Left lung (tissue), 10 donors: ENCODE measurements around the gene PASK. TPM values are rescaled to one million over a fixed set of nuclear protein-coding genes. Genes with fewer than 3 reads are reported as not detected.

Experiments
- ATAC-seq: fragments of 200-7000 bp; cut with Tn5 transposase; one replicate; pipeline ENCODE4 v1.9.1; 2020; ENCODE audit warnings: moderate library complexity
- DNase-seq, 4 donors: peaks; one replicate each; pipeline ENCODE4 v3.0.0-alpha.2; 2013 to 2020
- H3K27ac ChIP-seq, 2 donors: fragments of 200-600 bp; sonication (generic) in 1 of 2; one replicate each; pipeline versions ENCODE4 v1.5.0 to v1.8.0; 2020 to 2021
- H3K27me3 ChIP-seq, 2 donors: fragments of 200-600 bp; sonication (generic) in 1 of 2; one replicate each; pipeline versions ENCODE4 v1.5.0 to v1.8.0; 2020 to 2021
- H3K36me3 ChIP-seq, 2 donors: fragments of 200-600 bp; sonication (generic) in 1 of 2; one replicate each; pipeline versions ENCODE4 v1.5.0 to v1.8.0; 2020 to 2021
- H3K4me1 ChIP-seq, 2 donors: fragments of 200-600 bp; one replicate each; pipeline ENCODE4 v1.8.0; 2021
- H3K4me3 ChIP-seq, 2 donors: fragments of 200-600 bp; sonication (generic) in 1 of 2; one replicate each; pipeline versions ENCODE4 v1.5.0 to v1.8.0; 2020 to 2021; ENCODE audit warnings: mild to moderate bottlenecking in 1 of 2
- H3K9me3 ChIP-seq, 2 donors: fragments of 200-600 bp; sonication (generic) in 1 of 2; one replicate each; pipeline versions ENCODE4 v1.5.0 to v1.8.0; 2020 to 2021
- intact Hi-C, 2 donors: fragments of 100-400 bp; cut with DNase I; formaldehyde crosslinking; loops; one replicate each; pipeline versions ENCODE4 v1.11.2 to v1.14.2; 2022
- polyA plus RNA-seq, 6 donors: library from polyadenylated mRNA; unstranded; fragments of 120-200 nt; gene quantifications; one replicate each; pipeline ENCODE4 v1.2.1, GENCODE V29; 2013; ENCODE audit not compliant: insufficient read length in 6 of 6
- total RNA-seq, 2 donors: library from RNA; stranded (reverse); fragmentation: NEBNext Ultra II Directional; extraction: Animal tissue kit (Norgen Biotek cat#: 25700); gene quantifications; one replicate each; pipeline ENCODE4 v1.2.1, GENCODE V29; 2021
- TF ChIP-seq, protein P1 (sequence below), 2 donors: fragments of 200-600 bp; sonication (generic) in 1 of 2; IDR thresholded peaks; one replicate each; pipeline versions ENCODE4 v1.5.0 to v1.8.0; 2021; ENCODE audit warnings: antibody characterized with exemption in 2 of 2
- donor health status: DM: no; HTN: yes; CAD: no.
- donor health status: DM: no; HTN: no; CAD: no.

The PASK gene
- total and polyA plus RNA-seq, 8 donors: 12.7 to 24.8 (median 21.0) TPM

DNA sequence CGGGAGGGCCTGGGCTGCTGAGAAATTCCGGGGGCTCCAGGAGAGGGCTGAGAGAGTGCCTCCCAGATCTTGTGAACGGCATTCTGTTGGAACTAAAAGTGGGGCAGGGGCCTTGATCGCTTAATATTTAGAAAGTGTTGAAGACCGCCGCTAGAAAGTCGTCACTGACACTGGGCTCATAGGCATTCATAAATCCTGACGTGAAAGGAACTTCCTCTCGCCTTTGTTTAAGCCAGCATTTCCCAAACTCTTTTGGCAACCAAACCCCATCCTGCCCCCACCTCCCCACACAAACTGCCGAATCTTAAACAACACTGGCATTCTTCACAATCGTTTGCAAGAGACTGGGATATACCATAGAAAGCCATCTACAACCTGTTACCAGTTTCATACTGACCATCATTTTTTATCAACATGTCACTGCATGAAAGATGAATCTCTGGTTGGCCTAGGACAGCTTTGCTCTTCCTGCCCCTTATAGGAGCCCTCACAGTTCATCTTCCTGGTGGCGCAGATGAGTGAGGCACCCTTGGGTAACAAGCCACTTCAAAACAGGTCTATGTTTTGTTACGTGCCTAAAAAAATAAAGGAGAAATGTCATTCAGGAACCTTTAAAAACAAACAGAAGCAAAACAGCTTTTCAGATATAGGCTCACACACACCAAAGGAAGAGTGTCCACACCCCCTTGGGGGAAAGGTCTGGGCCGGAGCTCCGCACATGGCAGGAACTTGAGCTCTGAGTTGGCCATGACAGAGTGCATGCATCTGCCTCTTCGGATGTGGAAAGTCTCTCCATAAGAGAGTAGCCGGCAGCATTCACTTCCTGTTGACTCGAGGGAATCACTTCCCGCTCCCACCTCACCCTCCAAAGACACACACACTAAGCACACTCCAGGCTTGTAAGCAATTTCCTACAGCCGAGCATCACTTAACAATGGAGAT, 60.2 kb downstream of the PASK start:
- no peak for ATAC-seq
- H3K36me3 ChIP-seq: peaks cover 0 to 83% of the 10 kb centered on the region in 2 donors

DNA sequence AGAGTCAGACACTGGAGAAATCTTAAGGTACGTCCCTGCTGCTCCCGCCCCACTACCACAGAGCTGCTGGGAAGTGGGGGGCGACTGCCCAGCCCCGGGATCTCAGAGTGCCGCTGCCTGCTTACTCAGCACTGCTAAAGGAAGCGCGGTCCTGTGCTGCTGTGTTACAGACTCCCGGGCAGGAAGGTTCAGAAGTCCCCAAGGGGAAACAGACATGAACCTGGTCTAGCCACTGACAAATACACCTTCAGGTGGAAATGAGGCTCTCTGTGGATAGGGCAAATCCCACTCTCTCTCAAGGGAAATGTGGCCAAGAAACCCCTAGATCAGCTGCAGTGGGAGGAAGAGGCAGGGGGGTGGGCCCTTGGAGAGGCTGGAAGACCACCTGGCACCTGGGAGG, 60.9 kb downstream of the PASK start:
- Histone ChIP-seq H3K4me3 (no peak overlapping the region), H3K9me3 (no peaks in the 10 kb centered on the region), H3K4me1 (peaks cover 0 to 4% of the 10 kb centered on the region in 2 donors), H3K36me3 (peaks cover 0 to 76% of the 10 kb centered on the region in 2 donors), H3K27ac (peak overlapping the region in 1 of 2 donors; percentile 53), H3K27me3 (no peaks in the 10 kb centered on the region)
- no peak for ATAC-seq
- intact Hi-C loops: no loop called here
- TF ChIP-seq, protein P1, sequence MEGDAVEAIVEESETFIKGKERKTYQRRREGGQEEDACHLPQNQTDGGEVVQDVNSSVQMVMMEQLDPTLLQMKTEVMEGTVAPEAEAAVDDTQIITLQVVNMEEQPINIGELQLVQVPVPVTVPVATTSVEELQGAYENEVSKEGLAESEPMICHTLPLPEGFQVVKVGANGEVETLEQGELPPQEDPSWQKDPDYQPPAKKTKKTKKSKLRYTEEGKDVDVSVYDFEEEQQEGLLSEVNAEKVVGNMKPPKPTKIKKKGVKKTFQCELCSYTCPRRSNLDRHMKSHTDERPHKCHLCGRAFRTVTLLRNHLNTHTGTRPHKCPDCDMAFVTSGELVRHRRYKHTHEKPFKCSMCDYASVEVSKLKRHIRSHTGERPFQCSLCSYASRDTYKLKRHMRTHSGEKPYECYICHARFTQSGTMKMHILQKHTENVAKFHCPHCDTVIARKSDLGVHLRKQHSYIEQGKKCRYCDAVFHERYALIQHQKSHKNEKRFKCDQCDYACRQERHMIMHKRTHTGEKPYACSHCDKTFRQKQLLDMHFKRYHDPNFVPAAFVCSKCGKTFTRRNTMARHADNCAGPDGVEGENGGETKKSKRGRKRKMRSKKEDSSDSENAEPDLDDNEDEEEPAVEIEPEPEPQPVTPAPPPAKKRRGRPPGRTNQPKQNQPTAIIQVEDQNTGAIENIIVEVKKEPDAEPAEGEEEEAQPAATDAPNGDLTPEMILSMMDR (IDR thresholded peaks at IDR 0.05): no peak
- DNase-seq: no peak

More for the DNA sequence above, 60.2 kb downstream of the PASK start:
- no peaks in the 10 kb centered on the region for H3K27me3 ChIP-seq
- peak overlapping the region in 1 of 2 donors; percentile 53 for H3K27ac ChIP-seq
- no peaks in the 10 kb centered on the region for H3K9me3 ChIP-seq
- intact Hi-C loops: no loop called here
- no peak overlapping the region for H3K4me3 ChIP-seq
- TF ChIP-seq, protein P1 (IDR thresholded peaks at IDR 0.05): no peak
- peaks cover 0 to 4% of the 10 kb centered on the region in 2 donors for H3K4me1 ChIP-seq
- DNase-seq: no peak

DNA sequence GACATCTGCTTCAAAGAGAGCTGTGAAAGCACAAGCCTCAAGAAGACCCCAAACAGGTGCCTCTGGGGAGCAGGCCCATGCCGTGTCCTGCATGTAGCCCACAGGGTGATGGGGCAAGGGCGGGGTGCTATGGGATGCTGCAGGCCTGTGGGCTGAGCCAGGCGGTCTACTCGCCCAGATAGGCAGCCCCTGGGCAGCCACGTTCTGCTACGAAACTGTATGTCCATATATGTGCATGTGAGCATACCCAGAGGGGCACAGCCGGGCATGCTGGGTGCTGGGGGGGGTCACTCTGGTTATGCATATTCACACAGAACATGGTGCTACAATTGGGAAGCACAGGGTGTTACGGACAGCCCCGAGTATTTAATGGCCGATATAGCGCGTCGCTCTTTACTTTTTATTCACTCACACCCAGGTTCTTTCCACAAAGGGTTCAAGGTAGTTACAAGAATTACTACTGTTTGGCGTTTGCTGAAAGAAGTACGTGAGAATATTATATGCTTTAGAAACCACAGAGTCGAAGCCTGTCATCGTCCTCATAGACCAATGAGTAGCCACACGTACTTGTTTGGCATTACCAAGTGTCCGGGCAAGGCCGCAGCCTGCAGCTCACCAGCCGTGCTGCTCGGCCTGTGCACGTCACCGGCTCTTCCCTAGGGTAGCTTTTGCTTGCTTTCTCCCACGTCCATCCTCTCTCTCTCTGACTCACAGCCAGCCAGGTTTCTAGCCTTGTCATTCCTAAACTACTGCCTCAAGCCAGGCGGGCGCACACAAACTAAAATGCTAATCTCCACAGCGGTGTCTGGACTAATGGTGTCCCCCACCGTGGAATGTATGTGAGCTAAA, 61.6 kb downstream of the PASK start:
- ATAC-seq: no peak
- DNase-seq: no peak
- Histone ChIP-seq H3K27me3 (no peaks in the 10 kb centered on the region), H3K9me3 (no peaks in the 10 kb centered on the region), H3K27ac (no peak overlapping the region), H3K36me3 (peaks cover 0 to 69% of the 10 kb centered on the region in 2 donors), H3K4me3 (no peak overlapping the region), H3K4me1 (no peaks in the 10 kb centered on the region)
- intact Hi-C loops: no loop called here
- TF ChIP-seq, protein P1 (IDR thresholded peaks at IDR 0.05): no peak

DNA sequence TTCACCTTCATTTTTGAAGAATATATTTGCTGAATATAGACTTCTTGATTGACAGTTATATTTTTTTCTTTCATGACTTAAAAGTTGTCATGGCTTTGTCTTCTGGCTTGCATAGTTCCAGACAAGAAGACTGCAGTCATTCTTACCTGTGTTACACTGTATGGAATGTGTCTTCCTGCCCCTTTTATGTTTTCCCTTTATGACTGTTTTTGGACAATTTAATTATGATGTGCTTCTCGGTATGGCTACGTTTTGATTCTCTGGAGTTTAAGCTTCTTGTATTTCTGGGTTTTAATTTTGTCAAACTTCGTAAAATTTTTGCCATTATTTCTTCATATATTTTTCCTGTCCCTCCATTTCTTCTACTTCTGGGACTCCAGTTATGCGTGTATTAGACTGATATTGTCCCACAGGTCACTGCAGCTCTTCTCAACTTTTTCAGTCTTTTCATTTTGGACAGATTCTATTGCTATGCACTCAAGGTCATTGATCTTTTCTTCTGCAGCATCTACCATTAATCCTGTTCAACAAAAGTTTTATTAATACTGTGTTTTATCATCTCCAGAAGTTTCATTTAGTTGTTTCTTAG, 64.3 kb downstream of the PASK start:
- Histone ChIP-seq H3K27me3 (no peaks in the 10 kb centered on the region), H3K4me3 (no peak overlapping the region), H3K4me1 (peaks cover 0 to 6% of the 10 kb centered on the region in 2 donors), H3K36me3 (peaks cover 0 to 48% of the 10 kb centered on the region in 2 donors), H3K27ac (no peak overlapping the region), H3K9me3 (no peaks in the 10 kb centered on the region)
- intact Hi-C loops: no loop called here
- no peak for ATAC-seq
- no peak for DNase-seq
- TF ChIP-seq, protein P1 (IDR thresholded peaks at IDR 0.05): no peak
